Heart right ventricle (tissue), 16 donors: ENCODE data around the gene WWOX. TPM values are rescaled to one million over a fixed set of nuclear protein-coding genes. Genes with fewer than 3 reads are reported as not detected.

Experiments
- ATAC-seq, 8 donors: fragments of 200-7000 bp; cut with Tn5 transposase; one replicate each; pipeline ENCODE4 v1.9.1; 2020; ENCODE audit warnings: mild to moderate bottlenecking in 8 of 8, moderate library complexity in 8 of 8, moderate number of reproducible peaks in 1 of 8
- DNase-seq, 2 donors: peaks; one replicate each; pipeline ENCODE4 v3.0.0-alpha.2; 2020
- H3K27ac ChIP-seq, 10 donors: fragments of 200-600 bp; sonication (generic) in 2 of 10; one replicate each; pipeline versions ENCODE4 v1.5.0 to v1.8.0; 2020 to 2022; ENCODE audit warnings: mild to moderate bottlenecking in 3 of 10
- H3K27me3 ChIP-seq, 7 donors: fragments of 200-600 bp; one replicate each; pipeline ENCODE4 v1.8.0; 2021 to 2022; ENCODE audit warnings: mild to moderate bottlenecking in 2 of 7
- H3K36me3 ChIP-seq, 9 donors: fragments of 200-600 bp; sonication (generic) in 1 of 9; one replicate each; pipeline versions ENCODE4 v1.5.0 to v1.8.0; 2020 to 2022; ENCODE audit warnings: mild to moderate bottlenecking in 2 of 9
- H3K4me1 ChIP-seq, 9 donors: fragments of 200-600 bp; sonication (generic) in 1 of 9; one replicate each; pipeline versions ENCODE4 v1.5.0 to v1.8.0; 2020 to 2022; ENCODE audit warnings: mild to moderate bottlenecking in 4 of 9
- H3K4me3 ChIP-seq, 10 donors: fragments of 200-600 bp; sonication (generic) in 2 of 10; one replicate each; pipeline versions ENCODE4 v1.5.0 to v1.8.0; 2020 to 2022; ENCODE audit warnings: mild to moderate bottlenecking in 7 of 10, moderate library complexity in 2 of 10
- H3K9me3 ChIP-seq, 11 donors: fragments of 200-600 bp in 10 of 11; sonication (generic) in 2 of 11; one replicate each; pipeline versions ENCODE4 v1.5.0 to v1.8.0; 2013 to 2022; ENCODE audit warnings: mild to moderate bottlenecking in 2 of 11, control low read depth in 1 of 11, moderate library complexity in 1 of 11
- CTCF ChIP-seq, 9 donors: fragments of 200-600 bp; sonication (generic) in 2 of 9; IDR thresholded peaks; one replicate each; pipeline versions ENCODE4 v1.5.0 to v1.8.0; 2021 to 2022; ENCODE audit warnings: antibody characterized with exemption in 9 of 9, mild to moderate bottlenecking in 5 of 9, moderate library complexity in 1 of 9
- WGBS, 2 donors: extraction: QIAGEN DNeasy Blood & Tissue Kit; methylation state at CpG; one replicate each; pipeline ENCODE4 v1.1.7; 2013; ENCODE audit warnings: inconsistent platforms in 1 of 2; 5-methylcytosine and 5-hydroxymethylcytosine counted together
- intact Hi-C, 10 donors: fragments of 100-400 bp; cut with DNase I; formaldehyde crosslinking; loops; one replicate each; pipeline versions ENCODE4 v1.11.1 to v1.14.2; 2022
- polyA plus RNA-seq, 2 donors: library from polyadenylated mRNA; stranded (reverse); fragments of 200-250 nt; gene quantifications; one replicate each; pipeline ENCODE4 v1.2.3, GENCODE V29; 2013
- total RNA-seq, 10 donors: library from RNA; stranded (reverse); fragmentation: NEBNext Ultra II Directional in 3 of 10; extraction: Animal tissue kit (Norgen Biotek cat#: 25700) in 3 of 10; gene quantifications; one replicate each; pipeline versions ENCODE4 v1.2.1 to v1.2.4, GENCODE V29; 2021 to 2023
- donor health status: Arrhythmogenic right ventricular cardiomyopathy.
- donor health status: ischemic (EF 13 %, LVEDD 7.1; RV severe dilation, severe dysfunction).
- donor health status: healthy with polysubstance abuse.
- donor health status: DM: no; HTN: yes; CAD: no.
- donor health status: DM: no; HTN: no; CAD: no.
- donor health status: ischemic (EF 25% LVEDD 6.9; RV normal size, moderate dysfunction).
- donor health status: ischemic (EF 25% LVEDD 5.7; RV mildly dilated, moderate dysfunction).
- donor health status: healthy.
- donor health status: DM: yes; HTN: yes; CAD: no.
- donor health status: Ischemic cardiomyopathy.
- donor health status: ischemic (EF 35%, LVEDD 5.7; RV mildly dilated, moderate dysfunction).
- donor health status: nonischemic (EF 11% LVEDD 7.7; RV severe dilation, severe dysfunction).
- donor health status: DM: yes; HTN: yes; CAD: no.
- donor health status: PGD.
- donor health status: ischemic (EF 29% LVEDD 5.4; RV normal size, mild dysfunction).
- donor health status: nonischemic (EF 23%, LVEDD 6.1; RV moderate dilation, normal function).

WWOX gene
- total and polyA plus RNA-seq, 12 donors = 4.9 to 15.0 (median 9.9) TPM

GRCh38 chr16:78791926-78792325, 692.5 kb downstream of the WWOX start:
- intact Hi-C loops = loop anchor here in 1 of 10 donors (10.0 kb wide), 1 partner anchor 687 kb away; no protein-coding TSS in a partner anchor
- H3K4me3 ChIP-seq = no peak overlapping the region
- no peaks in the 10 kb centered on the region for H3K27me3 ChIP-seq
- DNase-seq (no peak), ATAC-seq (no peak)
- WGBS, 2 donors = 82 to 92% methylated on average over 7 of the region's 7 CpGs
- peaks cover 0 to 18% (median 0%) of the 10 kb centered on the region in 9 donors for H3K4me1 ChIP-seq
- no peaks in the 10 kb centered on the region for H3K36me3 ChIP-seq
- H3K27ac ChIP-seq = no peak overlapping the region
- no peaks in the 10 kb centered on the region for H3K9me3 ChIP-seq
- no peak for TF ChIP-seq CTCF (IDR thresholded peaks at IDR 0.05)

- 95 to 97% methylated on average over 5 of the region's 5 CpGs for WGBS, 2 donors
- Histone ChIP-seq H3K4me1 (peaks cover 0 to 18% (median 0%) of the 10 kb centered on the region in 9 donors), H3K27ac (no peak overlapping the region), H3K9me3 (no peaks in the 10 kb centered on the region), H3K4me3 (no peak overlapping the region), H3K36me3 (no peaks in the 10 kb centered on the region), H3K27me3 (no peaks in the 10 kb centered on the region)
- no peak for DNase-seq
- ATAC-seq = no peak
- intact Hi-C loops = loop anchor here in 1 of 10 donors (10.0 kb wide), 1 partner anchor 688 kb away; no protein-coding TSS in a partner anchor
- no peak for TF ChIP-seq CTCF (IDR thresholded peaks at IDR 0.05)
These were observed 693.5 kb downstream of the WWOX start for GRCh38 chr16:78792952-78793351.

- peak in 6 of 8 donors; percentile 32 to 82 (median 66) for ATAC-seq
- 45 to 62% methylated on average over 6 of the region's 6 CpGs for WGBS, 2 donors
These were observed 695.3 kb downstream of the WWOX start for GRCh38 chr16:78794581-78795250.

GRCh38 chr16:78795433-78795832, 696.0 kb downstream of the WWOX start:
- no peaks in the 10 kb centered on the region for H3K9me3 ChIP-seq
- peaks cover 0 to 15% (median 0%) of the 10 kb centered on the region in 9 donors for H3K4me1 ChIP-seq
- TF ChIP-seq CTCF (IDR thresholded peaks at IDR 0.05) = no peak
- no peak overlapping the region for H3K4me3 ChIP-seq
- no peaks in the 10 kb centered on the region for H3K27me3 ChIP-seq
- H3K36me3 ChIP-seq = no peaks in the 10 kb centered on the region
- DNase-seq (no peak), ATAC-seq (no peak)
- 96 to 100% methylated on average over 1 of the region's 1 CpG for WGBS, 2 donors
- H3K27ac ChIP-seq = peak overlapping the region in 2 of 10 donors; percentile 32 to 40
- intact Hi-C loops = loop anchor here in 1 of 10 donors (10.0 kb wide), 1 partner anchor 691 kb away; no protein-coding TSS in a partner anchor

More at GRCh38 chr16:78794581-78795250, 695.3 kb downstream of the WWOX start:
- Histone ChIP-seq H3K27ac (peak overlapping the region in 2 of 10 donors; percentile 4 to 40), H3K36me3 (no peaks in the 10 kb centered on the region), H3K4me3 (no peak overlapping the region), H3K4me1 (peaks cover 0 to 18% (median 0%) of the 10 kb centered on the region in 9 donors), H3K9me3 (no peaks in the 10 kb centered on the region), H3K27me3 (no peaks in the 10 kb centered on the region)
- DNase-seq = no peak
- no peak for TF ChIP-seq CTCF (IDR thresholded peaks at IDR 0.05)
- intact Hi-C loops = loop anchor here in 1 of 10 donors (10.0 kb wide), 1 partner anchor 690 kb away; no protein-coding TSS in a partner anchor
